Erythroblast (primary cell): Measurements from ENCODE around the gene HNRNPA0.

Source experiments
- GATA1 ChIP-seq: IDR thresholded peaks from 2 replicates; pipeline ENCODE4 v1.6.1; 2011; ENCODE audit warnings: low read depth, mild to moderate bottlenecking, control low read depth, low read length, moderate library complexity
- POLR2A ChIP-seq: IDR thresholded peaks from 2 replicates; pipeline ENCODE4 v1.6.1; 2011; ENCODE audit warnings: mild to moderate bottlenecking, low read length

GRCh38 chr5:137699336-137700281, 54.6 kb downstream of the HNRNPA0 start:
- TF ChIP-seq POLR2A (no peak), GATA1 (no peak)
